ENCODE measurements around the gene CHL1.

DNA sequence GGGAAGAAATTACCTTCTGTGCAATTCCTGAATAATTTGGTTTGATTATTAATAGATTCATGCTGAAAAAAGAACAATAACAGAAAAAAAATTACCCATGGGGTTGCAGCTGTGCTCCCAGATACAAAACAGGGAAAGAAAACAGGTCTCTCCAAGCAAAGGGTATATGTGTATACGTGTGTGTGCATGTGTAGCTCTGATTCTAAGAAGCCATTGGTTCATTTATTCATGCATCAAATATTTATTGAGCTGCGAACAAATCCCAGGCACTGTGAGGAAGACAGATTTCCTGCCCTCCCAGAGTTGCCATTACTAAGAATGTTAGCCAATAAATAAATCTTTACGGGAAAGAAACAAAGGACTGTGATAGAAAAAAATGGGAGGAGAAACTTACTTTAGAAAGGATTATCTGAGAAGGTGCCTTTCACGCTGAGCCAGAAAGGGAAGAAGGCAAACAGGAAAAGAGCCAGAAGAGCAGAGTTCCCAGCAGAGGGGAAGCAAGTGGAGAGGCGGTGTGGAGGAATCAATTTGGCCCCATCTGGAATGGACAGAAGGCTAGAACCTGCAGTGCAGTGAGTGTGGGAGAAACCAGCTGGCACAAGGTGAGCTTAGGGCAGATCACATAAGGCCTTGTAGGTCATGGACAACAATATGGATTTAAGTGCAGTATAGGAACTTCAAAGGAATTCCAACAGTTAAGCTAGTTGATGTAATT, 20.7 kb downstream of the CHL1 start:
- TF ChIP-seq, protein P1, sequence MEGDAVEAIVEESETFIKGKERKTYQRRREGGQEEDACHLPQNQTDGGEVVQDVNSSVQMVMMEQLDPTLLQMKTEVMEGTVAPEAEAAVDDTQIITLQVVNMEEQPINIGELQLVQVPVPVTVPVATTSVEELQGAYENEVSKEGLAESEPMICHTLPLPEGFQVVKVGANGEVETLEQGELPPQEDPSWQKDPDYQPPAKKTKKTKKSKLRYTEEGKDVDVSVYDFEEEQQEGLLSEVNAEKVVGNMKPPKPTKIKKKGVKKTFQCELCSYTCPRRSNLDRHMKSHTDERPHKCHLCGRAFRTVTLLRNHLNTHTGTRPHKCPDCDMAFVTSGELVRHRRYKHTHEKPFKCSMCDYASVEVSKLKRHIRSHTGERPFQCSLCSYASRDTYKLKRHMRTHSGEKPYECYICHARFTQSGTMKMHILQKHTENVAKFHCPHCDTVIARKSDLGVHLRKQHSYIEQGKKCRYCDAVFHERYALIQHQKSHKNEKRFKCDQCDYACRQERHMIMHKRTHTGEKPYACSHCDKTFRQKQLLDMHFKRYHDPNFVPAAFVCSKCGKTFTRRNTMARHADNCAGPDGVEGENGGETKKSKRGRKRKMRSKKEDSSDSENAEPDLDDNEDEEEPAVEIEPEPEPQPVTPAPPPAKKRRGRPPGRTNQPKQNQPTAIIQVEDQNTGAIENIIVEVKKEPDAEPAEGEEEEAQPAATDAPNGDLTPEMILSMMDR (conservative IDR thresholded peaks at IDR 0.05 in 1 of 2, IDR thresholded peaks at IDR 0.05 in 1 of 2; ENCODE audit: low read depth in 1 of 2, low read length in 2 of 2) = no peak
- no peak for TF ChIP-seq EZH2 (IDR thresholded peaks at IDR 0.05; ENCODE audit: low read length, missing control alignments)

Data from fibroblast of lung (primary cell).